Endodermal cell (in vitro differentiated cells): ENCODE measurements around the gene SLC7A14. TPM values are rescaled to one million over a fixed set of nuclear protein-coding genes. Genes with fewer than 3 reads are reported as not detected.

Experiments used
- DNase-seq: peaks from one replicate; pipeline ENCODE4 v3.0.0-alpha.2; 2017
- H3K27ac ChIP-seq: 2 replicates; pipeline ENCODE4 v1.5.1; 2013; ENCODE audit warnings: mild to moderate bottlenecking, low read depth, low read length, moderate library complexity
- H3K27me3 ChIP-seq: 2 replicates; pipeline ENCODE4 v1.6.1; 2013; ENCODE audit warnings: mild to moderate bottlenecking, low read length, moderate library complexity; ENCODE audit not compliant: insufficient read depth, control insufficient read depth, poor library complexity, severe bottlenecking
- H3K36me3 ChIP-seq: 2 replicates; pipeline ENCODE4 v1.7.0; 2013; ENCODE audit warnings: mild to moderate bottlenecking, low read length, moderate library complexity; ENCODE audit not compliant: control insufficient read depth, insufficient read depth
- H3K4me1 ChIP-seq: one replicate; pipeline ENCODE4 v1.7.0; 2013; ENCODE audit warnings: low read length; ENCODE audit not compliant: control insufficient read depth, insufficient read depth
- H3K4me3 ChIP-seq: 2 replicates; pipeline ENCODE4 v1.5.1; 2013; ENCODE audit warnings: mild to moderate bottlenecking, low read length, moderate library complexity
- H3K9ac ChIP-seq: 2 replicates; pipeline ENCODE4 v1.6.1; 2013; ENCODE audit warnings: mild to moderate bottlenecking, low read length, moderate library complexity; ENCODE audit not compliant: poor library complexity, severe bottlenecking; ENCODE audit errors: extremely low read depth
- H3K9me3 ChIP-seq: 2 replicates; pipeline ENCODE4 v1.6.1; 2013; ENCODE audit warnings: mild to moderate bottlenecking, low read length, moderate library complexity; ENCODE audit not compliant: control insufficient read depth
- H3K27ac Mint-ChIP-seq: 2 replicates; pipeline ENCODE4 v1.8.0; 2020; ENCODE audit warnings: mixed read lengths
- H3K27me3 Mint-ChIP-seq: 2 replicates; pipeline ENCODE4 v1.8.0; 2021; ENCODE audit warnings: mild to moderate bottlenecking, mixed read lengths; ENCODE audit not compliant: insufficient read depth
- H3K36me3 Mint-ChIP-seq: 2 replicates; pipeline ENCODE4 v1.8.0; 2020; ENCODE audit warnings: low read depth, mixed read lengths
- H3K4me1 Mint-ChIP-seq: 2 replicates; pipeline ENCODE4 v1.8.0; 2020; ENCODE audit warnings: mixed read lengths
- H3K4me3 Mint-ChIP-seq: 2 replicates; pipeline ENCODE4 v1.8.0; 2020; ENCODE audit warnings: mild to moderate bottlenecking, moderate library complexity, mixed read lengths
- H3K9me3 Mint-ChIP-seq: 2 replicates; pipeline ENCODE4 v1.8.0; 2020; ENCODE audit warnings: mild to moderate bottlenecking, mixed read lengths
- CTCF ChIP-seq: fragments of 200-600 bp; sonication (generic); conservative IDR thresholded peaks from 2 replicates; pipeline ENCODE4 v1.5.0; 2021; ENCODE audit warnings: antibody characterized with exemption, mild to moderate bottlenecking
- WGBS, 2 experiments: methylation state at CpG; one replicate each; pipeline versions ENCODE4 v1.1.5 to v1.1.7; 2013; ENCODE audit warnings: missing lambda C conversion rate in 2 of 2, mixed read lengths in 1 of 2; ENCODE audit not compliant: insufficient coverage in 1 of 2, insufficient read length in 1 of 2; 5-methylcytosine and 5-hydroxymethylcytosine counted together
- total RNA-seq, 2 donors: library from RNA; stranded (reverse); fragmentation: NEBNext Ultra II Directional in 1 of 2; extraction: Animal tissue kit (Norgen Biotek cat#: 25700) in 1 of 2; gene quantifications; 2 replicates in 1 of 2; 3 replicates in 1 of 2; pipeline ENCODE4 v1.2.1, GENCODE V29; 2021

The SLC7A14 gene
- total RNA-seq, 2 donors from 2014 or later: 0.29 to 0.42 TPM

- Mint-ChIP-seq H3K27me3 (peaks cover 3% of the 10 kb centered on the region), H3K36me3 (no peaks in the 10 kb centered on the region), H3K4me1 (no peaks in the 10 kb centered on the region), H3K27ac (no peak overlapping the region), H3K9me3 (no peaks in the 10 kb centered on the region), H3K4me3 (no peak overlapping the region)
- 79 to 100% methylated on average over 1 of the region's 1 CpG for WGBS, 2 experiments
- no peaks in the 10 kb centered on the region for H3K4me1 ChIP-seq
- H3K27ac ChIP-seq: no peak overlapping the region
- H3K9ac ChIP-seq: no peak overlapping the region
- no peak for DNase-seq
- H3K36me3 ChIP-seq: no peaks in the 10 kb centered on the region
- TF ChIP-seq CTCF: no peak
- no peaks in the 10 kb centered on the region for H3K27me3 ChIP-seq
- no peaks in the 10 kb centered on the region for H3K9me3 ChIP-seq
- no peak overlapping the region for H3K4me3 ChIP-seq
Measured at GRCh38 chr3:170608475-170608874, 22.6 kb upstream of the SLC7A14 start.

DNA sequence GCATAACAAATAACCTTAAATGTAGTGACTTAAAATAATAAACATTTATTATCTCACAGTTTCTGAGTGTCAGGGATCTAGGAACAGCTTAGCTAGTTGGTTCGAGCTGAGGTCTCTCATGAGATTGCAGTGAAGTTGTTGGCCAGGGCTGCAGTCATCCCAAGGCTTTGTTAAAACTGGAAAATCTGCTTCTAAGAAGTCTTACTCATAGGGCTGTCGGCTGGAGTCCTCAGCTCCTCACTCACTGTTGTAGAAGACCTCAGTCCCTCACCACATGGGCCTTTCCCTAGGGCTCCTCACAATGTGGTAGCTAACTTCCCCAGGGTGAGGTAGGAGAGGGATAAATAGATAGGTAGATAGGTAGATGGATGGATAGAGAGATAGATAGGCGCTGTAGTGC lies 20.8 kb upstream of the SLC7A14 start:
- Histone ChIP-seq H3K9ac (no peak overlapping the region), H3K4me3 (no peak overlapping the region), H3K9me3 (no peaks in the 10 kb centered on the region), H3K27ac (no peak overlapping the region), H3K36me3 (no peaks in the 10 kb centered on the region), H3K27me3 (no peaks in the 10 kb centered on the region), H3K4me1 (no peaks in the 10 kb centered on the region)
- no peak for DNase-seq
- no peak for TF ChIP-seq CTCF
- Mint-ChIP-seq H3K36me3 (no peaks in the 10 kb centered on the region), H3K4me3 (no peak overlapping the region), H3K27ac (no peak overlapping the region), H3K4me1 (no peaks in the 10 kb centered on the region), H3K27me3 (no peaks in the 10 kb centered on the region), H3K9me3 (no peaks in the 10 kb centered on the region)
- WGBS, 2 experiments: 80 to 81% methylated on average over 1 to 2 of the region's 3 CpGs

- Histone ChIP-seq H3K4me3 (no peak overlapping the region), H3K4me1 (no peaks in the 10 kb centered on the region), H3K9ac (no peak overlapping the region), H3K27me3 (no peaks in the 10 kb centered on the region), H3K9me3 (no peaks in the 10 kb centered on the region), H3K36me3 (no peaks in the 10 kb centered on the region), H3K27ac (no peak overlapping the region)
- no peaks in the 10 kb centered on the region for H3K27me3 Mint-ChIP-seq
- no peak overlapping the region for H3K27ac Mint-ChIP-seq
- H3K9me3 Mint-ChIP-seq: no peaks in the 10 kb centered on the region
- no peak for TF ChIP-seq CTCF
- no peaks in the 10 kb centered on the region for H3K36me3 Mint-ChIP-seq
- no peak for DNase-seq
- no peak overlapping the region for H3K4me3 Mint-ChIP-seq
- no peaks in the 10 kb centered on the region for H3K4me1 Mint-ChIP-seq
Measured at GRCh38 chr3:170605490-170605889, 19.6 kb upstream of the SLC7A14 start.
